ENCODE measurements around the gene BMP2K.

BMP2K gene

GRCh38 chr4:78945651-78946179 is 169.6 kb downstream of the BMP2K start:
- H3K9me3 ChIP-seq (ENCODE audit: control insufficient read depth, low read length), result no peaks in the 10 kb centered on the region
- H3K79me2 ChIP-seq, result no peaks in the 10 kb centered on the region
- no peak overlapping the region for H3K4me2 ChIP-seq (ENCODE audit: low read length)

DNA sequence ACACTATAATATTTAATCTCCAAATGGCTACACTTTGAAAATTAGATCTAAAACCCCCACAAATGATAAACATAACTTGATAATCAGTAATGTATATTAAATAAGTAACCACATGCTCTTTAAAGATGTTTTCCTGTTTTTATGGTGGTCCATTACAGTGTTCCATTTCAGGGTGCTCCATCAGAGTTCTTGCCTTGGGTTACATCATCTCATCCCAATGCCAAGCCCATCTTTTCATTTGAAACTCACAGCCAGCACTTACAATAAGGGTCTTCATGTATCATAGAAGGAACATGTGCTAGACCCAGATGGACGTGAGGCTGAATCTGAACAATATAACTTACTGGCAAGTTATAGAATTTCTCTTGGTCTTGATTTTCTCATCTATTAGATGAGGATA is 173.6 kb downstream of the BMP2K start:
- H3K79me2 ChIP-seq, result no peaks in the 10 kb centered on the region
- H3K27ac ChIP-seq, result no peak overlapping the region
- H3K4me3 ChIP-seq (ENCODE audit: low read depth, low read length), result no peak overlapping the region
- no peaks in the 10 kb centered on the region for H3K27me3 ChIP-seq (ENCODE audit: control insufficient read depth, insufficient read depth, low read length)
- no peak overlapping the region for H2AFZ ChIP-seq
- no peaks in the 10 kb centered on the region for H3K9me3 ChIP-seq (ENCODE audit: control insufficient read depth, low read length)
- TF ChIP-seq CTCF (IDR thresholded peaks at IDR 0.05), result no peak
- H3K4me1 ChIP-seq, result no peaks in the 10 kb centered on the region
- H3K36me3 ChIP-seq (ENCODE audit: control insufficient read depth, insufficient read depth, low read length), result no peaks in the 10 kb centered on the region
- H3K9ac ChIP-seq, result no peak overlapping the region
- H3K4me2 ChIP-seq (ENCODE audit: low read length), result no peak overlapping the region

More at GRCh38 chr4:78945651-78946179, 169.6 kb downstream of the BMP2K start:
- H2AFZ ChIP-seq, result no peak overlapping the region
- H3K36me3 ChIP-seq (ENCODE audit: control insufficient read depth, insufficient read depth, low read length), result no peaks in the 10 kb centered on the region
- H3K27me3 ChIP-seq (ENCODE audit: control insufficient read depth, insufficient read depth, low read length), result no peaks in the 10 kb centered on the region
- no peak overlapping the region for H3K9ac ChIP-seq
- no peak overlapping the region for H3K4me3 ChIP-seq (ENCODE audit: low read depth, low read length)
- H3K4me1 ChIP-seq, result no peaks in the 10 kb centered on the region
- no peak overlapping the region for H3K27ac ChIP-seq
- no peak for TF ChIP-seq CTCF (IDR thresholded peaks at IDR 0.05)

- Histone ChIP-seq H3K4me2 (ENCODE audit: low read length) (no peak overlapping the region), H3K27me3 (ENCODE audit: control insufficient read depth, insufficient read depth, low read length) (no peaks in the 10 kb centered on the region), H3K9me3 (ENCODE audit: control insufficient read depth, low read length) (no peaks in the 10 kb centered on the region), H3K4me1 (no peaks in the 10 kb centered on the region), H3K4me3 (ENCODE audit: low read depth, low read length) (no peak overlapping the region), H3K27ac (no peak overlapping the region), H3K9ac (no peak overlapping the region), H2AFZ (no peak overlapping the region), H3K36me3 (ENCODE audit: control insufficient read depth, insufficient read depth, low read length) (no peaks in the 10 kb centered on the region), H3K79me2 (no peaks in the 10 kb centered on the region)
- TF ChIP-seq CTCF (IDR thresholded peaks at IDR 0.05), result peak; percentile 36
These were observed 175.8 kb downstream of the BMP2K start for GRCh38 chr4:78951862-78952472.

DNA sequence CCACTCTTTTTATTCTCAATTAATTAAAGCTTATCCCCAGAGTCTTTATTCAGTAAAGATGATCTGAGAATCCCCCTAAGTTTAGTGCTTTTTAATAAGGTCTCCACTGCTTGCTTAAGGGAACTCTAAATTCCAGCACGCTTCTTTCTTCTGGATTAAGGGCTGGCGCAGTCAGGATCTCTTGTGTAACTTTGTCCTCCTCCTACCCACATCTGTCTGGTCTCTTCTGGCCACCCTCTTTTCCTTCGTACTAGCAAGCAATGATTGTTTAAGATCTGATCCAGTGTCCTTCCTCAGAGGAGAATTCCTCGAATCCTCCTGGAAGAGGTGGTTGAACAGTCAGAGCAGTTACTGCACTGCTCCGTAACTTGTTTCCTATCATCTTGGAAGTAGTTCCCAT is 177.1 kb downstream of the BMP2K start:
- Histone ChIP-seq H3K36me3 (ENCODE audit: control insufficient read depth, insufficient read depth, low read length) (no peaks in the 10 kb centered on the region), H3K27me3 (ENCODE audit: control insufficient read depth, insufficient read depth, low read length) (no peaks in the 10 kb centered on the region), H3K9ac (no peak overlapping the region), H3K79me2 (no peaks in the 10 kb centered on the region), H3K4me2 (ENCODE audit: low read length) (no peak overlapping the region), H3K9me3 (ENCODE audit: control insufficient read depth, low read length) (no peaks in the 10 kb centered on the region), H3K4me3 (ENCODE audit: low read depth, low read length) (no peak overlapping the region), H2AFZ (no peak overlapping the region), H3K27ac (no peak overlapping the region), H3K4me1 (no peaks in the 10 kb centered on the region)
- no peak for TF ChIP-seq CTCF (IDR thresholded peaks at IDR 0.05)

Measured in parathyroid adenoma (tissue), 2 donors.